Neutrophil (primary cell): ENCODE measurements around the gene SLC5A10.
"Not testable (repeated sequence)": the region's sequence is repeated elsewhere in the genome, so short reads cannot be mapped to it uniquely, and the experiment has no call there.

Source experiments
- H3K27ac ChIP-seq: fragments of 200-600 bp; sonication (generic); 2 replicates; pipeline ENCODE4 v1.5.1; 2016; ENCODE audit warnings: mild to moderate bottlenecking, moderate library complexity
- H3K27me3 ChIP-seq: fragments of 200-600 bp; sonication (generic); 2 replicates; pipeline ENCODE4 v1.6.0; 2016; ENCODE audit warnings: mild to moderate bottlenecking
- H3K36me3 ChIP-seq: fragments of 200-600 bp; sonication (generic); 2 replicates; pipeline ENCODE4 v1.5.1; 2017
- H3K4me1 ChIP-seq, 2 experiments: fragments of 200-600 bp in 1 of 2; sonication (generic) in 1 of 2; 1 replicate in 1 of 2; 2 replicates in 1 of 2; pipeline versions ENCODE4 v1.5.1 to v1.6.1; 2013 to 2016; ENCODE audit warnings: low read depth in 1 of 2, low read length in 1 of 2, mild to moderate bottlenecking in 1 of 2, moderate library complexity in 1 of 2; ENCODE audit not compliant: control insufficient read depth in 1 of 2, insufficient read depth in 1 of 2
- H3K4me3 ChIP-seq, 2 experiments: fragments of 200-600 bp in 1 of 2; sonication (generic) in 1 of 2; 1 replicate in 1 of 2; 2 replicates in 1 of 2; pipeline ENCODE4 v1.5.1; 2013 to 2016; ENCODE audit warnings: low read depth in 1 of 2, low read length in 1 of 2, mild to moderate bottlenecking in 1 of 2, moderate library complexity in 1 of 2
- H3K9me3 ChIP-seq: fragments of 200-600 bp; sonication (generic); 2 replicates; pipeline ENCODE4 v1.5.1; 2016
- CTCF ChIP-seq: fragments of 200-600 bp; sonication (generic); IDR thresholded peaks from 2 replicates; pipeline ENCODE4 v1.5.1; 2016; ENCODE audit warnings: antibody characterized with exemption

SLC5A10 gene

GRCh38 chr17:19017401-19017800 is 65.4 kb downstream of the SLC5A10 start:
- no peaks in the 10 kb centered on the region for H3K27me3 ChIP-seq
- TF ChIP-seq CTCF, result no peak
- H3K4me3 ChIP-seq, result no peak overlapping the region
- no peaks in the 10 kb centered on the region for H3K36me3 ChIP-seq
- no peaks in the 10 kb centered on the region for H3K9me3 ChIP-seq
- H3K4me1 ChIP-seq, result no peaks in the 10 kb centered on the region
- no peak overlapping the region for H3K27ac ChIP-seq

- Histone ChIP-seq H3K9me3 (no peaks in the 10 kb centered on the region), H3K4me1 (no peaks in the 10 kb centered on the region), H3K4me3 (no peak overlapping the region), H3K27me3 (no peaks in the 10 kb centered on the region), H3K27ac (no peak overlapping the region), H3K36me3 (no peaks in the 10 kb centered on the region)
- no peak for TF ChIP-seq CTCF
These were observed 66.0 kb downstream of the SLC5A10 start for GRCh38 chr17:19017804-19018599.

GRCh38 chr17:19018600-19018950 is 66.6 kb downstream of the SLC5A10 start:
- H3K4me1 ChIP-seq, result no peaks in the 10 kb centered on the region
- H3K36me3 ChIP-seq, result no peaks in the 10 kb centered on the region
- TF ChIP-seq CTCF, result no peak
- H3K9me3 ChIP-seq, result no peaks in the 10 kb centered on the region
- no peak overlapping the region for H3K4me3 ChIP-seq
- H3K27me3 ChIP-seq, result no peaks in the 10 kb centered on the region
- no peak overlapping the region for H3K27ac ChIP-seq

- TF ChIP-seq CTCF, result no peak
- Histone ChIP-seq H3K4me1 (no peaks in the 10 kb centered on the region), H3K36me3 (no peaks in the 10 kb centered on the region), H3K4me3 (no peak overlapping the region), H3K9me3 (no peaks in the 10 kb centered on the region), H3K27ac (no peak overlapping the region), H3K27me3 (no peaks in the 10 kb centered on the region)
These were observed 67.3 kb downstream of the SLC5A10 start for GRCh38 chr17:19019041-19019941.

- Histone ChIP-seq H3K9me3 (no peaks in the 10 kb centered on the region), H3K27me3 (no peaks in the 10 kb centered on the region), H3K27ac (no peak overlapping the region), H3K4me1 (no peaks in the 10 kb centered on the region), H3K36me3 (no peaks in the 10 kb centered on the region), H3K4me3 (no peak overlapping the region)
- TF ChIP-seq CTCF, result no peak
These were observed 68.1 kb downstream of the SLC5A10 start for GRCh38 chr17:19020016-19020415.

GRCh38 chr17:19021011-19021621 is 69.2 kb downstream of the SLC5A10 start:
- H3K27me3 ChIP-seq, H3K9me3 ChIP-seq, H3K4me1 ChIP-seq, H3K36me3 ChIP-seq, H3K27ac ChIP-seq, H3K4me3 ChIP-seq: not testable (repeated sequence)
